GM10266 (cell line): ENCODE data around the gene PRKG2.

Experiments
- DNase-seq: peaks from one replicate; pipeline ENCODE4 v3.0.0; 2012; ENCODE audit errors: extremely low spot score
- TF ChIP-seq, protein P1 (sequence below): IDR thresholded peaks from 2 replicates; pipeline ENCODE4 v1.5.1; 2012; ENCODE audit warnings: mild to moderate bottlenecking, low read depth; ENCODE audit not compliant: control insufficient read depth, insufficient read depth; ENCODE audit errors: missing control alignments

PRKG2 gene

GRCh38 chr4:81038636-81039350 is 176.2 kb downstream of the PRKG2 start:
- no peak for DNase-seq
- TF ChIP-seq, protein P1, sequence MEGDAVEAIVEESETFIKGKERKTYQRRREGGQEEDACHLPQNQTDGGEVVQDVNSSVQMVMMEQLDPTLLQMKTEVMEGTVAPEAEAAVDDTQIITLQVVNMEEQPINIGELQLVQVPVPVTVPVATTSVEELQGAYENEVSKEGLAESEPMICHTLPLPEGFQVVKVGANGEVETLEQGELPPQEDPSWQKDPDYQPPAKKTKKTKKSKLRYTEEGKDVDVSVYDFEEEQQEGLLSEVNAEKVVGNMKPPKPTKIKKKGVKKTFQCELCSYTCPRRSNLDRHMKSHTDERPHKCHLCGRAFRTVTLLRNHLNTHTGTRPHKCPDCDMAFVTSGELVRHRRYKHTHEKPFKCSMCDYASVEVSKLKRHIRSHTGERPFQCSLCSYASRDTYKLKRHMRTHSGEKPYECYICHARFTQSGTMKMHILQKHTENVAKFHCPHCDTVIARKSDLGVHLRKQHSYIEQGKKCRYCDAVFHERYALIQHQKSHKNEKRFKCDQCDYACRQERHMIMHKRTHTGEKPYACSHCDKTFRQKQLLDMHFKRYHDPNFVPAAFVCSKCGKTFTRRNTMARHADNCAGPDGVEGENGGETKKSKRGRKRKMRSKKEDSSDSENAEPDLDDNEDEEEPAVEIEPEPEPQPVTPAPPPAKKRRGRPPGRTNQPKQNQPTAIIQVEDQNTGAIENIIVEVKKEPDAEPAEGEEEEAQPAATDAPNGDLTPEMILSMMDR, result no peak
